ENCODE results near the gene COL17A1.

COL17A1 gene

DNA sequence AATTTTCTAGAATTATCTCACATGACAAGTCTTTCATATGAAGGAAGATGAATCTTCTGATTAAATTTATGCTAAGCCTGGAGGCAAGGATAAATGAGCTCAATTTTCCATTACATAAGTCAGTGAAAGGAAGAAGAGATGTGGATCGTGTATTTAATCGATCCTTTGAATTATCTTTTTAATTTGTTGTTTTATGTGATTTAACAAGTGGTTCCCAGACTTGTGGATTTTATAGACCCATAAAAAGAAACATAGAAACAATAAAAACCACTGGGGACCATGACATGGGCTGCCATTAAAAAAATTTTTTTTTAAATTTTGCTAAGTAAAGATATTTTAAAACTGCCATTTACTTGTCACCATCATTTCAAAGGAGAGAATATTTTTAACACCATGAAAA, 73.8 kb downstream of the COL17A1 start:
- TF ChIP-seq, protein P1, sequence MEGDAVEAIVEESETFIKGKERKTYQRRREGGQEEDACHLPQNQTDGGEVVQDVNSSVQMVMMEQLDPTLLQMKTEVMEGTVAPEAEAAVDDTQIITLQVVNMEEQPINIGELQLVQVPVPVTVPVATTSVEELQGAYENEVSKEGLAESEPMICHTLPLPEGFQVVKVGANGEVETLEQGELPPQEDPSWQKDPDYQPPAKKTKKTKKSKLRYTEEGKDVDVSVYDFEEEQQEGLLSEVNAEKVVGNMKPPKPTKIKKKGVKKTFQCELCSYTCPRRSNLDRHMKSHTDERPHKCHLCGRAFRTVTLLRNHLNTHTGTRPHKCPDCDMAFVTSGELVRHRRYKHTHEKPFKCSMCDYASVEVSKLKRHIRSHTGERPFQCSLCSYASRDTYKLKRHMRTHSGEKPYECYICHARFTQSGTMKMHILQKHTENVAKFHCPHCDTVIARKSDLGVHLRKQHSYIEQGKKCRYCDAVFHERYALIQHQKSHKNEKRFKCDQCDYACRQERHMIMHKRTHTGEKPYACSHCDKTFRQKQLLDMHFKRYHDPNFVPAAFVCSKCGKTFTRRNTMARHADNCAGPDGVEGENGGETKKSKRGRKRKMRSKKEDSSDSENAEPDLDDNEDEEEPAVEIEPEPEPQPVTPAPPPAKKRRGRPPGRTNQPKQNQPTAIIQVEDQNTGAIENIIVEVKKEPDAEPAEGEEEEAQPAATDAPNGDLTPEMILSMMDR (IDR thresholded peaks at IDR 0.05) = no peak
- no peaks in the 10 kb centered on the region for H3K4me1 ChIP-seq
- H3K27ac ChIP-seq = no peak overlapping the region
- no peaks in the 10 kb centered on the region for H3K9me3 ChIP-seq
- DNase-seq = no peak
- peaks cover 9 to 45% (median 13%) of the 10 kb centered on the region in 3 donors for H3K36me3 ChIP-seq
- H3K27me3 ChIP-seq = no peaks in the 10 kb centered on the region
- intact Hi-C loops (cut with DNase I; ENCODE audit: low total_unique reads) = no loop called here
- no peak overlapping the region for H3K4me3 ChIP-seq

DNA sequence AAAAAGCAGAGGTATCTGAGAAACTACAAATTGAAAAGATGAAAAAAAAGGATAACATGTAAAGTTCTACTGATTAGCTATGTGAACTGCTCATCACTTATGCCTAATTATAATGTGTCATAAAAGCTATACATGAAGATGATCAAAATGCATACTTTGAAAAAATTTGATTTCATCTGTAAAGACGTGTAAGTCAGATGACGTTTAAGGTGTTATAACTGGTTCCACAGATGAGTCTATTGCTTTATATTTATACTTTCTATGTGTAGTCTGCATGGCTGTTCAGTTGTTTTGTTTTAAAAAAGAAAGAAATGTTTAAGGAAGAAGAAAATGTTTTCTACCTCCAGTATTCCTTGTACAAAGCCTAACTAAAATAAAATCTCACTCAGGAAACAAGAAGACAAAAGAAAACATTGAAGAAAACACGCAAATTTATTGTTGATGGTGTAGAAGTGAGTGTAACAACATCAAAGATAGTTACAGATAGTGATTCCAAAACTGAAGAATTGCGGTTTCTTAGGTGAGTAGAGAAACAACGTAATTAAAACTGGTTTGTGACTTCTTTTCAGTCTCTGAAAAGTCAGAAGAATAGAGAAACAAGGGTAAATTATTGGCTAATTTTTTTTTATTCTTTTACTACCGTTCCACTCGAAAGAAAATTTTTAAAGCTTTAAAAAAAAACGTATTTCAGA, 80.4 kb downstream of the COL17A1 start:
- peaks cover 55 to 59% (median 58%) of the 10 kb centered on the region in 3 donors for H3K36me3 ChIP-seq
- H3K4me1 ChIP-seq = no peaks in the 10 kb centered on the region

DNA sequence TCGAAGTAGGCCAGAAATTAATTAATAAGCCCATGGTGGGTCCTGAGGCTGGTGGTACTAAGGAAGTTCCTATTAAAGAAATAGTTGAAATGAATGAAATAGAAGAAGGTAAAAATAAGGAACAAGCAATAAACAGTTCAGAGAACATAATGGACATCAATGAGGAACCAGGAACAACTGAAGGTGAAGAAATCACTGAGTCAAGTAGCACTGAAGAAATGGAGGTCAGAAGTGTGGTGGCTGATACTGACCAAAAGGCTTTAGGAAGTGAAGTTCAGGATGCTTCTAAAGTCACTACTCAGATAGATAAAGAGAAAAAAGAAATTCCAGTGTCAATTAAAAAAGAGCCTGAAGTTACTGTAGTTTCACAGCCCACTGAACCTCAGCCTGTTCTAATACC, 82.8 kb downstream of the COL17A1 start:
- intact Hi-C loops (cut with DNase I; ENCODE audit: low total_unique reads) = no loop called here
- no peak for DNase-seq
- no peak overlapping the region for H3K27ac ChIP-seq
- H3K9me3 ChIP-seq = no peaks in the 10 kb centered on the region
- no peak overlapping the region for H3K4me3 ChIP-seq
- no peaks in the 10 kb centered on the region for H3K4me1 ChIP-seq
- H3K36me3 ChIP-seq = peaks cover 60 to 67% (median 66%) of the 10 kb centered on the region in 3 donors
- no peaks in the 10 kb centered on the region for H3K27me3 ChIP-seq
- TF ChIP-seq, protein P1 (IDR thresholded peaks at IDR 0.05) = no peak

More for the DNA sequence above, 80.4 kb downstream of the COL17A1 start:
- TF ChIP-seq, protein P1 (IDR thresholded peaks at IDR 0.05) = no peak
- Histone ChIP-seq H3K27ac (no peak overlapping the region), H3K4me3 (no peak overlapping the region), H3K27me3 (no peaks in the 10 kb centered on the region), H3K9me3 (no peaks in the 10 kb centered on the region)
- no peak for DNase-seq
- intact Hi-C loops (cut with DNase I; ENCODE audit: low total_unique reads) = no loop called here

DNA sequence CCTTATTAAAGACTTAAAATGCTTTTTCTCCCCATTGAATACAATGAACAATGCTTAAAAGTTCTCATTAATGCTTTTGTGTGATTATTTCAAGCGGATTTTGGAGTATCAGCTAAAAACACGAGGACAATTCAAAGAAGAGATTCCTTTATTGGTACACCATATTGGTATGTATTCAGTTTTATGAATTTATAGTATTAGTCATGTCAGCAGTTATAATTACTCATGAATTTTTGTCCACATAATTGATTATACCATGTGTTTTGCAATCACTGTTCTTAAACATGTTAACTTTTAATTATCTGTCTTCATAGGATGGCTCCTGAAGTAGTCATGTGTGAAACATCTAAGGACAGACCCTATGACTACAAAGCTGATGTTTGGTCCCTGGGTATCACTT, 86.9 kb downstream of the COL17A1 start:
- Histone ChIP-seq H3K36me3 (peaks cover 42 to 69% (median 49%) of the 10 kb centered on the region in 3 donors), H3K27ac (no peak overlapping the region), H3K9me3 (no peaks in the 10 kb centered on the region), H3K4me3 (no peak overlapping the region), H3K27me3 (no peaks in the 10 kb centered on the region), H3K4me1 (no peaks in the 10 kb centered on the region)
- intact Hi-C loops (cut with DNase I; ENCODE audit: low total_unique reads) = no loop called here
- DNase-seq = no peak
- TF ChIP-seq, protein P1 (IDR thresholded peaks at IDR 0.05) = no peak

DNA sequence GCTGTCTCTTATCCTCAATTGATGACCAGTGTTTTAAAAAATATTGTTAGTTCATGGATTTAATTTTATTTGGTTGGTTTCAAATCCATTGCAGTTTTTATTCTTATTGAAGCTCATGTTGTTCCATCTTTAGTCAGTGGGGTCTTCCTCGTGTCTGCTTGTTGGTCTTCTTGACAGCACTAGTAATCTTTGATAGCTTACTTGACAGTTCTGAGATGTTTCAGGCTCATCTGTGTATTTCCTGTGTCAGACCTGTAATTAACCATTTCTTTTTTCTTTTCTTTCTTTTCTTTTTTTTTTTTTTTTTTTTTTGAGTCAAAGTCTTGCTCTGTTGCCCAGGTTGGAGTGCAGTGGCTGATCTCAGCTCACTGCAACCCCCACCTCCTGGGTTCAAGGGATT, 90.5 kb downstream of the COL17A1 start:
- TF ChIP-seq, protein P1 (IDR thresholded peaks at IDR 0.05) = no peak
- Histone ChIP-seq H3K36me3 (peaks cover 26 to 41% (median 28%) of the 10 kb centered on the region in 3 donors), H3K27me3 (no peaks in the 10 kb centered on the region)

More for the DNA sequence above, 90.5 kb downstream of the COL17A1 start:
- H3K4me3 ChIP-seq = no peak overlapping the region
- H3K27ac ChIP-seq = no peak overlapping the region
- intact Hi-C loops (cut with DNase I; ENCODE audit: low total_unique reads) = no loop called here
- H3K9me3 ChIP-seq = no peaks in the 10 kb centered on the region
- H3K4me1 ChIP-seq = no peaks in the 10 kb centered on the region
- DNase-seq = no peak

Data from tibial artery (tissue), 4 donors.